Measurements from ENCODE around the gene TRPV5. TPM values are rescaled to one million over a fixed set of nuclear protein-coding genes. Genes with fewer than 3 reads are reported as not detected.

The TRPV5 gene
- polyA plus RNA-seq, 1 experiment: not detected

- H3K27me3 ChIP-seq (ENCODE audit: control insufficient read depth, insufficient read depth, low read length): no peaks in the 10 kb centered on the region
- no peak for DNase-seq (ENCODE audit: low read depth)
- no peaks in the 10 kb centered on the region; the same call in 1 of the 2 replicates for H3K36me3 ChIP-seq (ENCODE audit: control insufficient read depth, insufficient read depth, low read length)
- TF ChIP-seq CTCF (IDR thresholded peaks at IDR 0.05; ENCODE audit: insufficient read depth, low read depth, low read length): no peak
- ChIA-PET POLR2A (no interaction called here), CTCF (interaction anchor here (1.9 kb wide), 1 partner anchor 17 kb away, joined by 8 read pairs; no protein-coding TSS in a partner anchor)
- no peak overlapping the region for H3K4me3 ChIP-seq (ENCODE audit: low read depth, low read length)
Observed at GRCh38 chr7:142868188-142868985, 65.2 kb downstream of the TRPV5 start.

- CTCF ChIA-PET: interaction anchor here (0.6 to 1.9 kb wide), 5 partner anchors 13 to 332 kb away, joined by 3 to 8 read pairs (median 3); no protein-coding TSS in a partner anchor
- DNase-seq (ENCODE audit: low read depth): no peak
- H3K4me3 ChIP-seq (ENCODE audit: low read depth, low read length): no peak overlapping the region
- TF ChIP-seq CTCF (IDR thresholded peaks at IDR 0.05; ENCODE audit: insufficient read depth, low read depth, low read length): no peak
- H3K36me3 ChIP-seq (ENCODE audit: control insufficient read depth, insufficient read depth, low read length): no peaks in the 10 kb centered on the region; the same call in 1 of the 2 replicates
- no peaks in the 10 kb centered on the region; the same call in 1 of the 2 replicates for H3K27me3 ChIP-seq (ENCODE audit: control insufficient read depth, insufficient read depth, low read length)
- POLR2A ChIA-PET: no interaction called here
Observed at GRCh38 chr7:142867398-142868187, 66.0 kb downstream of the TRPV5 start.

GRCh38 chr7:142867097-142867378 lies 66.5 kb downstream of the TRPV5 start:
- ChIA-PET CTCF (interaction anchor here (0.6 to 1.9 kb wide), 9 partner anchors 12 to 331 kb away, joined by 3 to 11 read pairs (median 3); partner anchors contain the start of gene EPHB6), POLR2A (no interaction called here)
- Histone ChIP-seq H3K4me3 (ENCODE audit: low read depth, low read length) (no peak overlapping the region), H3K27me3 (ENCODE audit: control insufficient read depth, insufficient read depth, low read length) (no peaks in the 10 kb centered on the region; the same call in 1 of the 2 replicates), H3K36me3 (ENCODE audit: control insufficient read depth, insufficient read depth, low read length) (no peaks in the 10 kb centered on the region; the same call in 1 of the 2 replicates)
- TF ChIP-seq CTCF (IDR thresholded peaks at IDR 0.05; ENCODE audit: insufficient read depth, low read depth, low read length): no peak
- no peak for DNase-seq (ENCODE audit: low read depth)

GRCh38 chr7:142866361-142867096 lies 67.0 kb downstream of the TRPV5 start:
- no peak for DNase-seq (ENCODE audit: low read depth)
- CTCF ChIA-PET: interaction anchor here (0.7 to 1.9 kb wide), 9 partner anchors 9 to 331 kb away, joined by 3 to 11 read pairs (median 5); partner anchors contain the start of gene EPHB6
- Histone ChIP-seq H3K4me3 (ENCODE audit: low read depth, low read length) (no peak overlapping the region), H3K27me3 (ENCODE audit: control insufficient read depth, insufficient read depth, low read length) (no peaks in the 10 kb centered on the region; the same call in 1 of the 2 replicates), H3K36me3 (ENCODE audit: control insufficient read depth, insufficient read depth, low read length) (no peaks in the 10 kb centered on the region; the same call in 1 of the 2 replicates)
- POLR2A ChIA-PET: no interaction called here
- TF ChIP-seq CTCF (IDR thresholded peaks at IDR 0.05; ENCODE audit: insufficient read depth, low read depth, low read length): peak; percentile 70

Data from BJ (cell line).